NCI-H2171 (cell line): ENCODE measurements around the gene ING5.
A peak's percentile ranks its signal among the peaks of the same experiment; 100 is the strongest.
"Not testable (repeated sequence)": the region's sequence is repeated elsewhere in the genome, so short reads cannot be mapped to it uniquely, and the experiment has no call there.

ENCODE experiments used
- DNase-seq: peaks from one replicate; lab custom pipeline; 2025; lab: John Stamatoyannopoulos, UW

The ING5 gene

GRCh38 chr2:241706537-241706936, 4.7 kb downstream of the ING5 start:
- no peak for DNase-seq

GRCh38 chr2:241708879-241709278, 7.0 kb downstream of the ING5 start:
- no peak for DNase-seq

- DNase-seq = no peak
Measured at GRCh38 chr2:241719093-241719492, 17.3 kb downstream of the ING5 start.

GRCh38 chr2:241720099-241720498, 18.3 kb downstream of the ING5 start:
- DNase-seq = no peak

GRCh38 chr2:241720560-241720959, 18.7 kb downstream of the ING5 start:
- no peak for DNase-seq

- no peak for DNase-seq
Measured at GRCh38 chr2:241721852-241722251, 20.0 kb downstream of the ING5 start.

GRCh38 chr2:241722896-241723454, 21.1 kb downstream of the ING5 start:
- no peak for DNase-seq

- DNase-seq = no peak
Measured at GRCh38 chr2:241724259-241724974, 22.6 kb downstream of the ING5 start.

GRCh38 chr2:241724975-241725870, 23.4 kb downstream of the ING5 start:
- no peak for DNase-seq

- DNase-seq = no peak
Measured at GRCh38 chr2:241726459-241726858, 24.6 kb downstream of the ING5 start.

- DNase-seq = no peak
Measured at GRCh38 chr2:241728000-241728399, 26.2 kb downstream of the ING5 start.

GRCh38 chr2:241728627-241729026, 26.8 kb downstream of the ING5 start:
- DNase-seq = no peak

GRCh38 chr2:241729868-241730267, 28.0 kb downstream of the ING5 start:
- no peak for DNase-seq

- no peak for DNase-seq
Measured at GRCh38 chr2:241730671-241731293, 28.9 kb downstream of the ING5 start.

- not testable (repeated sequence) for DNase-seq
Measured at GRCh38 chr2:241732513-241733186, 30.8 kb downstream of the ING5 start.

GRCh38 chr2:241733391-241734207, 31.8 kb downstream of the ING5 start:
- no peak for DNase-seq

- DNase-seq = no peak
Measured at GRCh38 chr2:241734208-241734466, 32.3 kb downstream of the ING5 start.

GRCh38 chr2:241734467-241735208, 32.8 kb downstream of the ING5 start, which contains the start of gene D2HGDH:
TSS of gene D2HGDH (plus strand) at chr2:241734630. CDS start at chr2:241735225, 595 bp downstream.
- peak; percentile 72 for DNase-seq

GRCh38 chr2:241736111-241736510, 34.3 kb downstream of the ING5 start:
- no peak for DNase-seq

GRCh38 chr2:241738040-241738686, 36.3 kb downstream of the ING5 start:
- DNase-seq = no peak
